ENCODE results near the gene SORCS2. TPM values are rescaled to one million over a fixed set of nuclear protein-coding genes. Genes with fewer than 3 reads are reported as not detected.

SORCS2 gene
- total and polyA plus RNA-seq, 4 donors = 2.2 to 7.7 (median 2.5) TPM

- ATAC-seq (ENCODE audit: insufficient read depth, low FRiP score) (no peak), DNase-seq (no peak)
- H3K9me3 ChIP-seq (ENCODE audit: control insufficient read depth in 4 of 4, insufficient read depth in 3 of 4, low read length in 3 of 4) = peaks cover 0 to 10% (median 0%) of the 10 kb centered on the region in 4 donors
- no peak overlapping the region for H3K4me3 ChIP-seq
- no peak overlapping the region for H3K27ac ChIP-seq (ENCODE audit: low read depth in 1 of 2, low read length in 1 of 2)
- H3K4me1 ChIP-seq (ENCODE audit: control insufficient read depth in 5 of 5, insufficient read depth in 5 of 5, low read length in 5 of 5) = no peaks in the 10 kb centered on the region
- no peak overlapping the region for H3K9ac ChIP-seq (ENCODE audit: insufficient read depth in 1 of 2, low read length in 2 of 2)
- peaks cover 0 to 28% (median 5%) of the 10 kb centered on the region in 3 donors for H3K27me3 ChIP-seq (ENCODE audit: control insufficient read depth in 3 of 3, insufficient read depth in 3 of 3, low read length in 2 of 3)
- no peaks in the 10 kb centered on the region for H3K36me3 ChIP-seq (ENCODE audit: control insufficient read depth in 4 of 4, insufficient read depth in 4 of 4, low read length in 4 of 4)
- TF ChIP-seq, protein P1, sequence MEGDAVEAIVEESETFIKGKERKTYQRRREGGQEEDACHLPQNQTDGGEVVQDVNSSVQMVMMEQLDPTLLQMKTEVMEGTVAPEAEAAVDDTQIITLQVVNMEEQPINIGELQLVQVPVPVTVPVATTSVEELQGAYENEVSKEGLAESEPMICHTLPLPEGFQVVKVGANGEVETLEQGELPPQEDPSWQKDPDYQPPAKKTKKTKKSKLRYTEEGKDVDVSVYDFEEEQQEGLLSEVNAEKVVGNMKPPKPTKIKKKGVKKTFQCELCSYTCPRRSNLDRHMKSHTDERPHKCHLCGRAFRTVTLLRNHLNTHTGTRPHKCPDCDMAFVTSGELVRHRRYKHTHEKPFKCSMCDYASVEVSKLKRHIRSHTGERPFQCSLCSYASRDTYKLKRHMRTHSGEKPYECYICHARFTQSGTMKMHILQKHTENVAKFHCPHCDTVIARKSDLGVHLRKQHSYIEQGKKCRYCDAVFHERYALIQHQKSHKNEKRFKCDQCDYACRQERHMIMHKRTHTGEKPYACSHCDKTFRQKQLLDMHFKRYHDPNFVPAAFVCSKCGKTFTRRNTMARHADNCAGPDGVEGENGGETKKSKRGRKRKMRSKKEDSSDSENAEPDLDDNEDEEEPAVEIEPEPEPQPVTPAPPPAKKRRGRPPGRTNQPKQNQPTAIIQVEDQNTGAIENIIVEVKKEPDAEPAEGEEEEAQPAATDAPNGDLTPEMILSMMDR (IDR thresholded peaks at IDR 0.05; ENCODE audit: control extremely low read depth, extremely low read depth) = no peak
- 90 to 91% methylated on average over 11 of the region's 11 CpGs for WGBS, 2 donors
Observed at GRCh38 chr4:7717161-7717560, 524.8 kb downstream of the SORCS2 start.

GRCh38 chr4:7717946-7718490 is 525.7 kb downstream of the SORCS2 start:
- no peak overlapping the region for H3K9ac ChIP-seq (ENCODE audit: insufficient read depth in 1 of 2, low read length in 2 of 2)
- H3K9me3 ChIP-seq (ENCODE audit: control insufficient read depth in 4 of 4, insufficient read depth in 3 of 4, low read length in 3 of 4) = peaks cover 0 to 10% (median 0%) of the 10 kb centered on the region in 4 donors
- no peak overlapping the region for H3K4me3 ChIP-seq
- H3K36me3 ChIP-seq (ENCODE audit: control insufficient read depth in 4 of 4, insufficient read depth in 4 of 4, low read length in 4 of 4) = no peaks in the 10 kb centered on the region
- H3K27ac ChIP-seq (ENCODE audit: low read depth in 1 of 2, low read length in 1 of 2) = no peak overlapping the region
- 67 to 76% methylated on average over 24 of the region's 24 CpGs for WGBS, 2 donors
- peaks cover 0 to 28% (median 5%) of the 10 kb centered on the region in 3 donors for H3K27me3 ChIP-seq (ENCODE audit: control insufficient read depth in 3 of 3, insufficient read depth in 3 of 3, low read length in 2 of 3)
- no peaks in the 10 kb centered on the region for H3K4me1 ChIP-seq (ENCODE audit: control insufficient read depth in 5 of 5, insufficient read depth in 5 of 5, low read length in 5 of 5)
- no peak for ATAC-seq (ENCODE audit: insufficient read depth, low FRiP score)
- DNase-seq = no peak
- TF ChIP-seq, protein P1 (IDR thresholded peaks at IDR 0.05; ENCODE audit: control extremely low read depth, extremely low read depth) = no peak

DNA sequence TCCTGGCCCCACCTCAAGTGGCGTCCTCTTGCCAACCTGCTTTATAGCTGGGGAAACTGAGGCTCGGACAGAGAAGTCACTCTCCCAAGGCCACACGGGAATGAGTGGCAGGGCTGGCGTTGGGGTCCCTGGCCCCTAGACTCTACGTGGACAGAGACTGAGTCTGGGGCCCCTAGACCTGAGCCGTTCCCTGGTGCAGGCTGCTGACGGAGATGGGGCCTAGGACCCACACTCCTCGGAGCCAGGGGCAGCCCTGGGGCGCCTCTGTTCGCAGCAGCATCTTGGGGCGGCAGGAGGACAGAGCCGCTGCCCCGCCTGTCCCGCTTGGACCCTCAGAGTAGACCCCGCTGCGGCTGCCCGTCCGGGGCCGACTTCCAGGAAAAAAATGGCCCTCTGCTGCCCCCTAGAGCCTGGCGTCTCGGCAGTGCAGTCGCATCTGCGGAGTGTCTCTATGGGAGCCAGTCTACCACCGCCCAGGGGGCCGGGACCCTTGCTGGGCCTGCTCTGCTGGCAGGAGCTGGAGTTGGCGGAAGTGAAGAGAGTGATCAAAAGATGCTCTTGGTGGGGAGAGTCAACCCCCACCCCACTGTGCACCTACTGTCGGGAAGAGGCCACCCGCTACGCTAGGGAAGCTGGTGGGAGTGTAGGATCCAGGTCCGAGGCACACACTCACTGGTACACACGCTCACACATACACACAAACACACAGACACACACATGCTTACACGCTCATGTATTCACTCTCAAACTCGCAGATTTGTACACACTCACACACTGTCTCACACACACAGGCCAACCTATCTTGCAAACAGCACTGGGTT is 527.2 kb downstream of the SORCS2 start:
- no peak overlapping the region for H3K27ac ChIP-seq (ENCODE audit: low read depth in 1 of 2, low read length in 1 of 2)
- no peaks in the 10 kb centered on the region for H3K4me1 ChIP-seq (ENCODE audit: control insufficient read depth in 5 of 5, insufficient read depth in 5 of 5, low read length in 5 of 5)
- no peak overlapping the region for H3K9ac ChIP-seq (ENCODE audit: insufficient read depth in 1 of 2, low read length in 2 of 2)
- no peaks in the 10 kb centered on the region for H3K36me3 ChIP-seq (ENCODE audit: control insufficient read depth in 4 of 4, insufficient read depth in 4 of 4, low read length in 4 of 4)
- H3K4me3 ChIP-seq = no peak overlapping the region
- TF ChIP-seq, protein P1 (IDR thresholded peaks at IDR 0.05; ENCODE audit: control extremely low read depth, extremely low read depth) = peak; percentile 23
- peaks cover 0 to 28% (median 5%) of the 10 kb centered on the region in 3 donors for H3K27me3 ChIP-seq (ENCODE audit: control insufficient read depth in 3 of 3, insufficient read depth in 3 of 3, low read length in 2 of 3)
- H3K9me3 ChIP-seq (ENCODE audit: control insufficient read depth in 4 of 4, insufficient read depth in 3 of 4, low read length in 3 of 4) = peaks cover 0 to 3% (median 0%) of the 10 kb centered on the region in 4 donors
- DNase-seq = peak; percentile 63 to 79 (median 76)
- 26% methylated on average over 33 of the region's 33 CpGs for WGBS, 2 donors
- ATAC-seq (ENCODE audit: insufficient read depth, low FRiP score) = no peak
